Mononuclear cell (primary cell): Measurements from ENCODE around the gene FPR2. TPM values are rescaled to one million over a fixed set of nuclear protein-coding genes. Genes with fewer than 3 reads are reported as not detected.
"Not testable (repeated sequence)": the region's sequence is repeated elsewhere in the genome, so short reads cannot be mapped to it uniquely, and the experiment has no call there.

ENCODE experiments used
- H3K27me3 ChIP-seq: 2 replicates; pipeline ENCODE4 v1.6.0; 2011; ENCODE audit warnings: low read length, control low read depth; ENCODE audit not compliant: insufficient read depth
- H3K4me1 ChIP-seq: 2 replicates; pipeline ENCODE4 v1.5.1; 2011; ENCODE audit warnings: mild to moderate bottlenecking, low read length, control low read depth; ENCODE audit not compliant: insufficient read depth
- H3K4me3 ChIP-seq: 2 replicates; pipeline ENCODE4 v1.5.1; 2011; ENCODE audit warnings: mild to moderate bottlenecking, low read length, moderate library complexity
- H3K9me3 ChIP-seq: 2 replicates; pipeline ENCODE4 v1.5.1; 2011; ENCODE audit warnings: low read depth, mild to moderate bottlenecking, control low read depth, low read length
- total RNA-seq: library from RNA; depleted of rRNA; stranded (reverse); fragments of >200 nt; gene quantifications from one replicate; pipeline ENCODE4 v1.2.3, GENCODE V29; 2012

FPR2 gene
- total RNA-seq, 1 donor = 7.5 TPM

GRCh38 chr19:51802775-51803174 is 41.8 kb downstream of the FPR2 start:
- Histone ChIP-seq H3K4me1 (peaks cover 63% of the 10 kb centered on the region), H3K4me3 (no peak overlapping the region), H3K27me3 (no peaks in the 10 kb centered on the region), H3K9me3 (no peaks in the 10 kb centered on the region)

DNA sequence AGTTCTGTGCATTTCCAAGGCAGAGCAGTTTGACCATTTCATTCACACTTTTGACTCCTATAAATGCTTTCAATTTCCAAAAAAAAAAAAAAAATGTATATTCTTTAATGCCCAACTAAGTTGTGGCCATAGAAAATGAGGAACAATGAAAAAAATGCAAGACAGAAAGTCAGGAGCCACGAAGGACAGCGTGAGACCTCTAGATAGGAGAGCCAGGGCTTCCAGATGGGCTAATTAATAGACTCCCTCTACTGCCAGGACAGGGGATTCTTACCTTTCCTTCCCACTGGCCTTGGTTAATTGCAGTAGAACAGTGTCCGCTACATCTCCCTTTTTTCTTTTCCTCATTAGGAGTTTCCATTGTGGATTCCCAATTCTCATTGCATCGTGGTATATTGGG is 42.5 kb downstream of the FPR2 start:
- Histone ChIP-seq H3K4me3 (no peak overlapping the region), H3K4me1 (peaks cover 60% of the 10 kb centered on the region), H3K9me3 (no peaks in the 10 kb centered on the region), H3K27me3 (no peaks in the 10 kb centered on the region)

GRCh38 chr19:51803967-51804366 is 43.0 kb downstream of the FPR2 start:
- Histone ChIP-seq H3K9me3 (no peaks in the 10 kb centered on the region), H3K27me3 (no peaks in the 10 kb centered on the region), H3K4me1 (peaks cover 56% of the 10 kb centered on the region), H3K4me3 (no peak overlapping the region)

- not testable (repeated sequence) for H3K4me3 ChIP-seq, H3K27me3 ChIP-seq, H3K9me3 ChIP-seq
- peaks cover 53% of the 10 kb centered on the region for H3K4me1 ChIP-seq
These were observed 43.8 kb downstream of the FPR2 start for GRCh38 chr19:51804789-51805188.

DNA sequence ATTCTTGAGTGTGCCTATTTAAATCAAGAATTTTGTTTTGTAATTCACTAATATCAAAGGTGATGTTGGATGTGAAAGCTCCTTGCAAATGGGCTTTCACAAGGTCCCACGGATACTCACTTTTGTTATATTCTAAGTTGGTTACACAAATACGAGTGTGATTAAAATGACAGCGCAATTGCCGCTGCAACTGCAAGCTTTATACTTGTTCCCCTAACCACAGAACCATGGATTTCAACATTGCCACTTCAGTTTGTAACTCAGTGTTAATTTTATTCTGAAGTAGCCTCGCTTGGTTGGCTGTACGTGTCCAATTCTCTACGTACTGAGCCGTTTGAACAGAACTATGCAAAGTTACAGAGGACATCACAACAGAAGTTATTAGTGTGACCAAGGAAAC is 44.4 kb downstream of the FPR2 start:
- not testable (repeated sequence) for H3K4me3 ChIP-seq, H3K9me3 ChIP-seq, H3K27me3 ChIP-seq
- peaks cover 55% of the 10 kb centered on the region for H3K4me1 ChIP-seq

- not testable (repeated sequence) for H3K9me3 ChIP-seq, H3K4me3 ChIP-seq, H3K27me3 ChIP-seq
- peaks cover 67% of the 10 kb centered on the region for H3K4me1 ChIP-seq
These were observed 45.6 kb downstream of the FPR2 start for GRCh38 chr19:51806571-51806970.

DNA sequence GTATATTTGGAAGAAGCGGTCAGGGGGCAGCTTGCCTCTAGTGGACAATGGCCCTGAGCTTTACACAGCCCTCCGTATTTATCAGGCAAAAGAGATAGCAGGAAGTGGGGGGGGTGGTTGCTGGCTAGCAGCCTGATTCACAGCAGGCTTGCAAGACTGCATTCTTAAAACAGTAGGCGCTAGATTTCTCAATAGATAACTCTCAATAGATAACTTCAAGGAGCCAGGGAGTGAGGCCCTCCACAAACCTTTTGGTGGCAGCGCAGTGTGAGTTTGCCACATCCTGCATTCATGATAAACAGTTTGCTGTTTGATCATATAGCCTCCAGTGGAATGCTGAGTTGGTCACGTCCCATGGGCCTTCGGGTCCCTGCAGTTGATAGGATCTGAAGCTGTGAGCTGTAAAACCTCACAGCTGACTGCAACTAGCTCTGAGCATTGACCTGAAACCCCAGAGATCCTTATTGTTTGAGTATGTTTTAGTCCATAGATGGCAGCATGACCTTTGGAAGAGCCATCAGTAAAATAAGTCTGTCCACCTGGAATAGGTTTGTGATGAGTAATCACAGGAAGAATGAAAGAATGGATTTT is 46.2 kb downstream of the FPR2 start:
- no peaks in the 10 kb centered on the region for H3K27me3 ChIP-seq
- H3K4me1 ChIP-seq = peaks cover 70% of the 10 kb centered on the region
- no peaks in the 10 kb centered on the region for H3K9me3 ChIP-seq
- no peak overlapping the region for H3K4me3 ChIP-seq

- Histone ChIP-seq H3K9me3 (no peaks in the 10 kb centered on the region), H3K4me1 (peaks cover 70% of the 10 kb centered on the region), H3K4me3 (no peak overlapping the region), H3K27me3 (no peaks in the 10 kb centered on the region)
These were observed 46.9 kb downstream of the FPR2 start for GRCh38 chr19:51807925-51808324.

GRCh38 chr19:51808333-51808986 is 47.5 kb downstream of the FPR2 start:
- no peak overlapping the region for H3K4me3 ChIP-seq
- H3K27me3 ChIP-seq = no peaks in the 10 kb centered on the region
- peaks cover 66% of the 10 kb centered on the region for H3K4me1 ChIP-seq
- no peaks in the 10 kb centered on the region for H3K9me3 ChIP-seq

GRCh38 chr19:51809787-51810186 is 48.8 kb downstream of the FPR2 start:
- no peaks in the 10 kb centered on the region for H3K9me3 ChIP-seq
- no peaks in the 10 kb centered on the region for H3K27me3 ChIP-seq
- H3K4me1 ChIP-seq = peaks cover 57% of the 10 kb centered on the region
- no peak overlapping the region for H3K4me3 ChIP-seq

DNA sequence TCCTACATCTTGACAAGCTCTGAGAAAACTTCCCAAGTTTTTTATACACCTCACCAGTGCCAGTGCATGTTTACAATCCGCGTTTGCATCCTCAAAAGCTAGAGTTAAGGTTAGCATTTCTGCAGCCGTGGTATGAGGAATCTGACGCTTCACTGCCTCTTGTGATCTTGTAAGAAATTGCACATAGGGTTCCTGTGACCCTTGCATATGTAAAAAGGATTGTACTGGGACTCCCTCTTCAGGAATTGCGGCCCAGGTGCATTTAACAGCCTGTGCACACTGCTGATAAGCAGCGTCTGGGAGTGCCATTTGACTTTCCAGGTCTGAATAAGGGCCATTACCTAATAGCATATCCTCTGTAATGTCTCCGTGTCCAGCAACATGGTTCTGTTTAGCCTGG is 49.2 kb downstream of the FPR2 start:
- no peaks in the 10 kb centered on the region for H3K9me3 ChIP-seq
- no peaks in the 10 kb centered on the region for H3K27me3 ChIP-seq
- no peak overlapping the region for H3K4me3 ChIP-seq
- H3K4me1 ChIP-seq = peaks cover 57% of the 10 kb centered on the region

DNA sequence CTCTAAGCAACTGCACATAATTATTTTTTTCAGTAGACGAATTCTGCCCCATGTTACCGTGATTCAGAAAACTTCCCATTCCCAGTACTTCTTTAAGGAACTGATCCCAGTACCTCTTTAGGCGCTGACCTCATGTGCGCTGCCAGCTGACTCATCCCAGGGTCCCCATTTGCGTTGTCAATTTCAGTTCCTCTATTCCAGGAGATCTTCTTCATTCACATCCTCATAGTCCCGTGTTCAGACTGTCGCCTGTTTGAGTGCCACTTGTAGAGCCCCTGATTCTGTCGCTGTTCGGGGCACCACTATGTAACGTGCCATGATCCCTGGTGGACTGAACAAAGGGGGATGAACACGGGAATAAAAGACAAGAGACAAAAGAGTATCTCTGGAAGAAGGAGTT is 50.4 kb downstream of the FPR2 start:
- no peak overlapping the region for H3K4me3 ChIP-seq
- H3K4me1 ChIP-seq = peaks cover 58% of the 10 kb centered on the region
- H3K27me3 ChIP-seq = no peaks in the 10 kb centered on the region
- H3K9me3 ChIP-seq = no peaks in the 10 kb centered on the region

DNA sequence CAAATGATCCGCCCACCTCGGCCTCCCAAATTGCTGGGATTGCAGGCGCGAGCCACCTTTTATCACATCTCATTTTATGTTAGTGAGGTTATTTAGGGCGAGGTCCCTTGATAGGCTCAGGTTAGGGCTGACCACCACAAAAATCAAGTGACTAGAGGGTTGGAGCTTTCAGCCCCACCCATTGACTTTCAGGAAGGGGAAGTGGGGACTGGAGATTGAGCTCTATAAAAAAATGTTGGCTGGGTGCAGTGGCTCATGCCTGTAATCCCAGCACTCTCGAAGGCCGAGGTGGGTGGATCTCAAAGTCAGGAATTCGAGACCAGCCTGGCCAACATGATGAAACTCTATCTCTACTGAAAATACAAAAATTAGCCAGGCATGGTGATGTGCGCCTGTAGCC is 54.1 kb downstream of the FPR2 start:
- H3K27me3 ChIP-seq = no peaks in the 10 kb centered on the region
- H3K9me3 ChIP-seq = no peaks in the 10 kb centered on the region
- H3K4me1 ChIP-seq = peaks cover 67% of the 10 kb centered on the region
- no peak overlapping the region for H3K4me3 ChIP-seq

DNA sequence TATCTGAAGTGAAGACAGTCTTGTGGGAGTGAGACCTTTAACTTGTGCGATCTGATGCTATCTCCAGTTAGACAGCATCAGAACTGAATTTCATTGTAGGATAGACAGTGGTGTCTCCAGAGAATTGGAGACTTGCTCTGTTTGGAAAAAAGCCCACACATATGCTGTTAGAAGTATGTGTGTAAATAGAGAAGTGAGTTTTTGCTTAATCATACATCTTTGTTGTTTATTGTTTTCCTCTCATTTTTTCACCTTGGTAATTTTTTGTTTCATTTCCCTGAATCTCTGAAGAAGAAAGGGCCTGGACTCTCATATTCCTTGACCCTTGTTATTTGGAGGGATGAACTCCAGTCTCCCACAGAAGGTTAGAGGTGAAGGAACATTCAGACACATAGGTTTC is 55.7 kb downstream of the FPR2 start:
- Histone ChIP-seq H3K4me3 (no peak overlapping the region), H3K9me3 (no peaks in the 10 kb centered on the region), H3K4me1 (peaks cover 67% of the 10 kb centered on the region), H3K27me3 (no peaks in the 10 kb centered on the region)

- Histone ChIP-seq H3K4me3 (no peak overlapping the region), H3K4me1 (peaks cover 94% of the 10 kb centered on the region), H3K27me3 (no peaks in the 10 kb centered on the region), H3K9me3 (no peaks in the 10 kb centered on the region)
These were observed 59.0 kb downstream of the FPR2 start for GRCh38 chr19:51820011-51820410.
